ENCODE data around the gene WDR49. TPM values are rescaled to one million over a fixed set of nuclear protein-coding genes. Genes with fewer than 3 reads are reported as not detected.

The WDR49 gene
- total and polyA plus RNA-seq, 2 donors (not counting 1 experiment from before 2014, with no cell fraction given): 0.88 to 1.4 TPM

DNA sequence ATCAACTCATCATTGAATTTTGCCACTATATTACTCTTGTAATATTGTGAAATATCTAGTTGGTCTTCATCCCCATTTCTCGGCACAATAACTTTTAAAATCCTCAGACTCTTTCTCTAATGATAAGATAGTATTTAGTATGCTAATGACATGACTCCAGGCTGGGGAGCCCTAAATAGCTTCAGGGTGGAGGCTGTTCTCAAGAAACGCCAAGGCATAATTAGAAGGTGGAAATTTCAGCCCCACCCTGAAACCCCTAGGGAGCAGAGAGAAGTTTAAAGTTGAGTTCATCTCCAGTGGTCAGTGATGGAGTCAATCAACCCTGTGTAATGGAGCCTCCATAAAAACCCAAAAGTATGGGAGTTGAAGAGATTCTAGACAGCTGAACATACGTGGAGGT, 98.8 kb downstream of the WDR49 start:
- TF ChIP-seq, protein P1, sequence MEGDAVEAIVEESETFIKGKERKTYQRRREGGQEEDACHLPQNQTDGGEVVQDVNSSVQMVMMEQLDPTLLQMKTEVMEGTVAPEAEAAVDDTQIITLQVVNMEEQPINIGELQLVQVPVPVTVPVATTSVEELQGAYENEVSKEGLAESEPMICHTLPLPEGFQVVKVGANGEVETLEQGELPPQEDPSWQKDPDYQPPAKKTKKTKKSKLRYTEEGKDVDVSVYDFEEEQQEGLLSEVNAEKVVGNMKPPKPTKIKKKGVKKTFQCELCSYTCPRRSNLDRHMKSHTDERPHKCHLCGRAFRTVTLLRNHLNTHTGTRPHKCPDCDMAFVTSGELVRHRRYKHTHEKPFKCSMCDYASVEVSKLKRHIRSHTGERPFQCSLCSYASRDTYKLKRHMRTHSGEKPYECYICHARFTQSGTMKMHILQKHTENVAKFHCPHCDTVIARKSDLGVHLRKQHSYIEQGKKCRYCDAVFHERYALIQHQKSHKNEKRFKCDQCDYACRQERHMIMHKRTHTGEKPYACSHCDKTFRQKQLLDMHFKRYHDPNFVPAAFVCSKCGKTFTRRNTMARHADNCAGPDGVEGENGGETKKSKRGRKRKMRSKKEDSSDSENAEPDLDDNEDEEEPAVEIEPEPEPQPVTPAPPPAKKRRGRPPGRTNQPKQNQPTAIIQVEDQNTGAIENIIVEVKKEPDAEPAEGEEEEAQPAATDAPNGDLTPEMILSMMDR (IDR thresholded peaks at IDR 0.05): no peak
- TF ChIP-seq EZH2 (IDR thresholded peaks at IDR 0.05; ENCODE audit: borderline replicate concordance, insufficient read depth, low read depth, low read length, poor library complexity, severe bottlenecking): no peak
- no peak overlapping the region for H3K4me3 ChIP-seq (ENCODE audit: control extremely low read depth in 1 of 5, extremely low read depth in 1 of 5, insufficient read depth in 1 of 5, low read depth in 2 of 5, low read length in 4 of 5)
- ChIA-PET CTCF (interaction anchor here (0.6 kb wide), 1 partner anchor 13 kb away, joined by 3 read pairs; no protein-coding TSS in a partner anchor), POLR2A (no interaction called here)
- H3K79me2 ChIP-seq (ENCODE audit: control insufficient read depth, insufficient read depth, low read length): no peaks in the 10 kb centered on the region
- Mint-ChIP-seq H3K27me3 (no peaks in the 10 kb centered on the region), H3K27ac (no peak overlapping the region), H3K4me3 (no peak overlapping the region), H3K9me3 (ENCODE audit: insufficient read depth) (no peaks in the 10 kb centered on the region), H3K4me1 (no peaks in the 10 kb centered on the region)
- H3K27me3 ChIP-seq (replicated peaks in 1 of 4; ENCODE audit: control extremely low read depth in 1 of 4, control insufficient read depth in 3 of 4, insufficient read depth in 4 of 4, low read length in 3 of 4): no peaks in the 10 kb centered on the region
- no peaks in the 10 kb centered on the region for H3K4me1 ChIP-seq (ENCODE audit: control insufficient read depth in 2 of 2, insufficient read depth in 2 of 2, low read length in 2 of 2)
- no peak overlapping the region for H3K27ac ChIP-seq (ENCODE audit: low read length in 2 of 2)
- H3K4me2 ChIP-seq (replicated peaks; ENCODE audit: low read depth, low read length, poor library complexity, severe bottlenecking): no peak overlapping the region
- no peak overlapping the region for H2AFZ ChIP-seq (ENCODE audit: insufficient read depth, low read depth, low read length, poor library complexity, severe bottlenecking)
- no peak overlapping the region for H3K9ac ChIP-seq (ENCODE audit: low read length)
- DNase-seq (no peak), ATAC-seq (ENCODE audit: low read depth) (no peak)
- H3K9me3 ChIP-seq (ENCODE audit: control extremely low read depth in 1 of 3, control insufficient read depth in 2 of 3, insufficient read depth in 1 of 3, low read length in 2 of 3): no peaks in the 10 kb centered on the region
- intact Hi-C loops (cut with micrococcal nuclease): no loop called here
- no peaks in the 10 kb centered on the region for H4K20me1 ChIP-seq (ENCODE audit: control insufficient read depth, insufficient read depth, low read length, poor library complexity, severe bottlenecking)
- no peaks in the 10 kb centered on the region for H3K36me3 ChIP-seq (replicated peaks in 1 of 2; ENCODE audit: control extremely low read depth in 1 of 2, control insufficient read depth in 1 of 2, extremely low read depth in 1 of 2, insufficient read depth in 2 of 2, low read length in 1 of 2)
- WGBS (ENCODE audit: insufficient coverage): 80% methylated on average over 1 of the region's 3 CpGs

DNA sequence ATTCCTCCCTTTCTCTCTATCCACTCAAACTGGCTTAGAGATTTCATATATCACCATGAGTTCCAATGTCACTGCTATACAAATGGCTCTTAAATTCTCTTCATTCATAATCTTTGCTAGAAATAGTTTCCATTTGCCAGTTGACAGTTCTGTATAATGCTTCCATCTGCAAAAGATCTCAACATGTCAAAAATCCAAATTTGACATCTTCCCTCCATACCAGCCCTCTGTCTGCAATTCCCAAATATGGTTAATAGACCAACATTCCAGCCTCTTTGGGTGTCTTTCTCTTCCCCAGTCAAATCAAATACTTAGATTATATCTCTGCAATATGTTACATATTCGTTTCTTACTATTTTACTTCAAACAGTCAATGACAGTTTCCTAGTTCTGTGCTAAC, 115.7 kb downstream of the WDR49 start:
- no peaks in the 10 kb centered on the region for H3K27me3 Mint-ChIP-seq
- Histone ChIP-seq H3K79me2 (ENCODE audit: control insufficient read depth, insufficient read depth, low read length) (no peaks in the 10 kb centered on the region), H3K9ac (ENCODE audit: low read length) (no peak overlapping the region), H3K4me1 (ENCODE audit: control insufficient read depth in 2 of 2, insufficient read depth in 2 of 2, low read length in 2 of 2) (no peaks in the 10 kb centered on the region), H3K36me3 (replicated peaks in 1 of 2; ENCODE audit: control extremely low read depth in 1 of 2, control insufficient read depth in 1 of 2, extremely low read depth in 1 of 2, insufficient read depth in 2 of 2, low read length in 1 of 2) (no peaks in the 10 kb centered on the region), H3K4me3 (ENCODE audit: control extremely low read depth in 1 of 5, extremely low read depth in 1 of 5, insufficient read depth in 1 of 5, low read depth in 2 of 5, low read length in 4 of 5) (no peak overlapping the region), H2AFZ (ENCODE audit: insufficient read depth, low read depth, low read length, poor library complexity, severe bottlenecking) (no peak overlapping the region), H3K9me3 (ENCODE audit: control extremely low read depth in 1 of 3, control insufficient read depth in 2 of 3, insufficient read depth in 1 of 3, low read length in 2 of 3) (peaks cover 1 to 6% (median 4%) of the 10 kb centered on the region in 3 donors), H4K20me1 (ENCODE audit: control insufficient read depth, insufficient read depth, low read length, poor library complexity, severe bottlenecking) (no peaks in the 10 kb centered on the region), H3K27me3 (replicated peaks in 1 of 4; ENCODE audit: control extremely low read depth in 1 of 4, control insufficient read depth in 3 of 4, insufficient read depth in 4 of 4, low read length in 3 of 4) (no peaks in the 10 kb centered on the region), H3K27ac (ENCODE audit: low read length in 2 of 2) (no peak overlapping the region), H3K4me2 (replicated peaks; ENCODE audit: low read depth, low read length, poor library complexity, severe bottlenecking) (no peak overlapping the region)
- intact Hi-C loops (cut with micrococcal nuclease): no loop called here
- no peak overlapping the region for H3K4me3 Mint-ChIP-seq
- WGBS (ENCODE audit: insufficient coverage): no CpG with 5 or more reads among the region's 1 CpG
- POLR2A ChIA-PET: no interaction called here
- TF ChIP-seq, protein P1 (IDR thresholded peaks at IDR 0.05): no peak
- TF ChIP-seq EZH2 (IDR thresholded peaks at IDR 0.05; ENCODE audit: borderline replicate concordance, insufficient read depth, low read depth, low read length, poor library complexity, severe bottlenecking): no peak
- H3K4me1 Mint-ChIP-seq: no peaks in the 10 kb centered on the region
- DNase-seq (no peak), ATAC-seq (ENCODE audit: low read depth) (no peak)
- CTCF ChIA-PET: no interaction called here
- H3K27ac Mint-ChIP-seq: no peak overlapping the region
- peaks cover 6% of the 10 kb centered on the region for H3K9me3 Mint-ChIP-seq (ENCODE audit: insufficient read depth)

Measured in B cell (primary cell).